GM20431 (cell line): Measurements from ENCODE around the gene GH2.

Experiments
- in situ Hi-C: fragments of 300-500 bp; cut with MseI, MboI; formaldehyde crosslinking; loops from one replicate; pipeline ENCODE4 v1.15.0; 2020; ENCODE audit warnings: low sequenced_read_pairs; ENCODE audit not compliant: unreplicated experiment

The GH2 gene

DNA sequence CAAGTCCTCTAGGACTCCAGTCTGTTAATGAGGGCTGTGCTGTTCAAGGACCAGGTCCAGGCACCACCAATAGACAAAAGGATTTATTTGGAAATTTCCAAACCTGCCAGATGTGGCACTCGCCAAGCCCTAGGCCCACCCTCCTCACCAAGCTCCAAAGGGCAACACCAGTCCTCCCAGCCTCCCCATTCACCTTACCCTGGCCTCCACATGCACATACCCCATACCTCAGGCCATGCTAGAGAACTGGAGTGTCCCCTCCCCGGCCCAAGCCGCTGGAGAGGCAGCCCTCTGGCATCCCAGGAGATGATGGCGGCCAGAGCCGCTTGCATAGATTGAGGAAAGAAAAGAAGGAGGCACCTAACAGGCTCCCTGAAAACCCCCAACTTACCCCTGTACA, 49.7 kb downstream of the GH2 start:
- in situ Hi-C loops, result loop anchor here (25.0 kb wide), 1 partner anchor 395 kb away; the partner anchor contains the start of gene CYB561

DNA sequence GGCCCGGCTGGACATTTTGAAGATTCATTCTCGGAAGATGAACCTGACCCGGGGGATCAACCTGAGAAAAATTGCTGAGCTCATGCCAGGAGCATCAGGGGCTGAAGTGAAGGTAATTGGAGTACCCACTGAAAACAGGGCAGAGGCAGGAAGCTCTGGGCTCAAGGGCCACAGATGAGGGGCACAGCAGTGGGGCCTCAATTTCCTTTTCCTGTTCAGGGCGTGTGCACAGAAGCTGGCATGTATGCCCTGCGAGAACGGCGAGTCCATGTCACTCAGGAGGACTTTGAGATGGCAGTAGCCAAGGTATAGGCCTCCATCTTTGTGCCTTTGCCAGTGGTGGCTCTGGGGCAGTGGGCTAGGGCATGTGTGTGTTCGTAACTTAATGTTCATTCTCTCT, 50.2 kb downstream of the GH2 start:
- in situ Hi-C loops, result loop anchor here (25.0 kb wide), 1 partner anchor 394 kb away; the partner anchor contains the start of gene CYB561

DNA sequence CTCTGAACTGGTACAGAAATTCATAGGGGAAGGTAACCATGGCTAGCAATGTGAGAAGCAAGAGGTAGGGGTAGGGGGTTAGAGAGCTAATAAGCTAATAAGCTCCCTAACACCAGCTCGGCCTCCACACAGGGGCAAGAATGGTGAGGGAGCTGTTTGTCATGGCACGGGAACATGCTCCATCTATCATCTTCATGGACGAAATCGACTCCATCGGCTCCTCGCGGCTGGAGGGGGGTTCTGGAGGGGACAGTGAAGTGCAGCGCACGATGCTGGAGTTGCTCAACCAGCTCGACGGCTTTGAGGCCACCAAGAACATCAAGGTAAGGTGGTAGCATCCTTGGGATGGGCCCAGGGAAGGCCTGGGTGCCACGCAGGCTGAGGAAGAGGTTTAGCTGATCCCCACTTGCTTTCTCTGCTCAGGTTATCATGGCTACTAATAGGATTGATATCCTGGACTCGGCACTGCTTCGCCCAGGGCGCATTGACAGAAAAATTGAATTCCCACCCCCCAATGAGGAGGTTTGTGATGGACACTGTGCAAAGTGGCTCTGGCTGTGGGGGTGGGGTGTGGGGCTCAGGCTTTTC, 50.7 kb downstream of the GH2 start:
- in situ Hi-C loops, result loop anchor here (25.0 kb wide), 1 partner anchor 394 kb away; the partner anchor contains the start of gene CYB561

- in situ Hi-C loops, result loop anchor here (25.0 kb wide), 1 partner anchor 393 kb away; the partner anchor contains the start of gene CYB561
Measured at GRCh38 chr17:63830278-63830677, 51.5 kb downstream of the GH2 start.
